HG02571 (cell line): Measurements from ENCODE around the gene INPP5A.

Experiments
- ATAC-seq: cut with Tn5 transposase; IDR thresholded peaks from one replicate; pipeline ENCODE4 v1.9.1; 2021; ENCODE audit warnings: mild to moderate bottlenecking, moderate library complexity; ENCODE audit not compliant: unreplicated experiment

Gene INPP5A

GRCh38 chr10:132534391-132535064 is 3.1 kb upstream of the INPP5A start:
- ATAC-seq: no peak

- no peak for ATAC-seq
Observed at GRCh38 chr10:132535065-132535651, 2.4 kb upstream of the INPP5A start.

- peak; percentile 3 for ATAC-seq
Observed at GRCh38 chr10:132536241-132536876, 1.2 kb upstream of the INPP5A start.

GRCh38 chr10:132536877-132537683 is 507 bp upstream of the INPP5A start:
- peak; percentile 84 for ATAC-seq

GRCh38 chr10:132538031-132538789 is 623 bp downstream of the INPP5A start:
- ATAC-seq: no peak

- ATAC-seq: no peak
Observed at GRCh38 chr10:132538790-132539421, 1.3 kb downstream of the INPP5A start.

- ATAC-seq: no peak
Observed at GRCh38 chr10:132539431-132539839, 1.8 kb downstream of the INPP5A start.

- no peak for ATAC-seq
Observed at GRCh38 chr10:132539894-132540293, 2.3 kb downstream of the INPP5A start.

GRCh38 chr10:132540456-132540855 is 2.9 kb downstream of the INPP5A start:
- ATAC-seq: no peak

- ATAC-seq: no peak
Observed at GRCh38 chr10:132541129-132541528, 3.5 kb downstream of the INPP5A start.

GRCh38 chr10:132541601-132542011 is 4.0 kb downstream of the INPP5A start:
- no peak for ATAC-seq

GRCh38 chr10:132542086-132542775 is 4.6 kb downstream of the INPP5A start:
- no peak for ATAC-seq

- ATAC-seq: no peak
Observed at GRCh38 chr10:132542819-132543218, 5.2 kb downstream of the INPP5A start.

GRCh38 chr10:132543916-132544743 is 6.5 kb downstream of the INPP5A start:
- no peak for ATAC-seq

GRCh38 chr10:132544744-132545658 is 7.4 kb downstream of the INPP5A start:
- ATAC-seq: no peak

- no peak for ATAC-seq
Observed at GRCh38 chr10:132545659-132546367, 8.2 kb downstream of the INPP5A start.
